HEK293T (cell line): ENCODE results near the gene TRIP13.

Experiments
- CTCF ChIA-PET: fragments of 350-600 bp; formaldehyde crosslinking; extraction: SDS; loops from one replicate; lab custom pipeline; 2021; ENCODE audit warnings: antibody characterized with exemption, inconsistent platforms; lab: Yijun Ruan, JAX
- POLR2A ChIA-PET: fragments of 350-600 bp; formaldehyde crosslinking; extraction: SDS; loops from one replicate; lab custom pipeline; 2020; ENCODE audit warnings: antibody characterized with exemption, inconsistent platforms; lab: Yijun Ruan, JAX
- DNase-seq: peaks from one replicate; pipeline ENCODE4 v3.0.0; 2012; ENCODE audit warnings: mixed read lengths; ENCODE audit errors: extremely low spot score
- ARNT ChIP-seq: fragments of 450-650 bp; IDR thresholded peaks from 2 replicates; pipeline ENCODE4 v1.6.1; 2017; ENCODE audit warnings: mild to moderate bottlenecking
- BHLHE40 ChIP-seq: fragments of 450-650 bp; IDR thresholded peaks from 2 replicates; pipeline ENCODE4 v1.6.1; 2016; ENCODE audit warnings: mild to moderate bottlenecking, moderate library complexity, borderline replicate concordance
- CTBP1 ChIP-seq: fragments of 450-650 bp; IDR thresholded peaks from 2 replicates; pipeline ENCODE4 v1.6.1; 2016; ENCODE audit warnings: borderline replicate concordance
- ELF4 ChIP-seq: fragments of 450-650 bp; IDR thresholded peaks from 2 replicates; pipeline ENCODE4 v1.6.1; 2017; ENCODE audit warnings: antibody characterized with exemption
- FOXA1 ChIP-seq: fragments of 450-650 bp; IDR thresholded peaks from 2 replicates; pipeline ENCODE4 v1.6.1; 2016; ENCODE audit warnings: mild to moderate bottlenecking
- FOXK2 ChIP-seq: fragments of 450-650 bp; IDR thresholded peaks from 2 replicates; pipeline ENCODE4 v1.6.1; 2016; ENCODE audit warnings: mild to moderate bottlenecking
- FOXM1 ChIP-seq: fragments of 450-650 bp; IDR thresholded peaks from 2 replicates; pipeline ENCODE4 v1.6.1; 2017; ENCODE audit warnings: mild to moderate bottlenecking, borderline replicate concordance
- HDGF ChIP-seq: fragments of 450-650 bp; IDR thresholded peaks from 2 replicates; pipeline ENCODE4 v1.6.1; 2017; ENCODE audit warnings: antibody characterized with exemption, borderline replicate concordance
- L3MBTL2 ChIP-seq: fragments of 450-650 bp; conservative IDR thresholded peaks from 2 replicates; pipeline ENCODE4 v1.6.1; 2016; ENCODE audit warnings: mild to moderate bottlenecking
- LEF1 ChIP-seq: fragments of 450-650 bp; IDR thresholded peaks from 2 replicates; pipeline ENCODE4 v1.6.1; 2017; ENCODE audit warnings: mild to moderate bottlenecking, borderline replicate concordance
- NFRKB ChIP-seq: fragments of 450-650 bp; IDR thresholded peaks from 2 replicates; pipeline ENCODE4 v1.6.1; 2016; ENCODE audit warnings: mild to moderate bottlenecking, moderate library complexity
- PKNOX1 ChIP-seq: fragments of 450-650 bp; IDR thresholded peaks from 2 replicates; pipeline ENCODE4 v1.6.1; 2016
- SP1 ChIP-seq: fragments of 450-650 bp; IDR thresholded peaks from 2 replicates; pipeline ENCODE4 v1.6.1; 2017
- SUZ12 ChIP-seq: fragments of 450-650 bp; IDR thresholded peaks from 2 replicates; pipeline ENCODE4 v1.6.1; 2016; ENCODE audit warnings: mild to moderate bottlenecking
- TARDBP ChIP-seq: fragments of 450-650 bp; IDR thresholded peaks from 2 replicates; pipeline ENCODE4 v1.6.1; 2016
- ZNF384 ChIP-seq: fragments of 450-650 bp; IDR thresholded peaks from 2 replicates; pipeline ENCODE4 v1.6.1; 2016

The TRIP13 gene

DNA sequence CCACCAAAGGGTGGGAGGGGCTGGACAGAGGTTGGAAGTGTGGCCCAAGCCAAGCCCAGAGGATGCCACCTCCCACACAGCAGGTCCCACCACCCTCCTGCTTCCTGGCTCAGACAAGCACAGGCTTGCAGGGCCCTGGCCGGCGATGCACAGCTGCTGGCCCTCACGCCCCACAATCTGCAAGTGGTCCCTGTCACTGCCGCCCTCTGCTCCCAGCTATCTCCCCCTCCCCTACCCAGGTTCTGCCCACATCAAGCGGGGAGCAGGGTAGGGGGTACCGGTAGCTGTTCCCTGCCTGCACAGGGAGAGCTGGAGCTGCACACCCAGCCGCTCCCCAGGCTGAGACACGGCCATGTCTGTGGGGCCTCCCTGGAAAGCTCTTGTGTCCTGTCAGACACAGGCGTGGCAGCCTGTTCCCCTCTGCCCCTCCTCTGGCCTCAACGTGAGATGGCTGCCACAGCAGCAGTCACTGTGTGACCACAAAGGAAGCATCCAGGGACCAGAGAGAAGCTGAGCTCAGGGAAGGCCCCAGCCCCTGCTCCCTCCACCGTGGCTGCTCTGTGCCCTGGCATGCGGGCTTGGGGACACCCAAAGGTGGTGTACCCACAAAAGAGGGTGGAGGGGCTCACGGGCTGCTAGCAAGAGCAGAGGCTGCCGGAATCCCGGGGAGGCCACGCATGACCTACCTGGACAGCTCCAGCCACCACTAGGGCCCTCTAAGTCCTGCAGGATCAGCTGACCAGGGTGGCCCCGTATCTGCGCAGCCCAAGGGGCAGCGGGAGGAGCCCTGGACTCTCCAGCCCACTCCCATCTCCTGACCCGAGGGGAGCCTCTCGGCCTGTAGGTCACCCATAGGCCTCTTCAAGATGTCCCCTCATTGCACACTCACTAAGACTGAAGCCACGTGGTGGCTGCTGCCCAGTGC lies 31.0 kb upstream of the TRIP13 start:
- CTCF ChIA-PET = no interaction called here
- TF ChIP-seq FOXA1 (no peak), BHLHE40 (no peak), FOXM1 (no peak), PKNOX1 (no peak), ARNT (no peak), ELF4 (no peak), L3MBTL2 (no peak), CTBP1 (no peak), ZNF384 (no peak), NFRKB (no peak), LEF1 (no peak), TARDBP (no peak)
- POLR2A ChIA-PET = interaction anchor here (1.2 to 1.3 kb wide), 2 partner anchors 8 to 19 kb away, joined by 3 read pairs; no protein-coding TSS in a partner anchor
- no peak for DNase-seq

- POLR2A ChIA-PET = interaction anchor here (0.8 to 1.3 kb wide), 3 partner anchors 9 to 30 kb away, joined by 3 to 4 read pairs (median 3); partner anchors contain the start of genes BRD9 and TRIP13
These were observed 30.1 kb upstream of the TRIP13 start for GRCh38 chr5:862367-863243.

GRCh38 chr5:863244-863805 lies 29.4 kb upstream of the TRIP13 start:
- DNase-seq = no peak
- ChIA-PET CTCF (no interaction called here), POLR2A (interaction anchor here (0.8 kb wide), 1 partner anchor 29 kb away, joined by 4 read pairs; the partner anchor contains the start of genes BRD9 and TRIP13)
- TF ChIP-seq SUZ12 = no peak
- TF ChIP-seq NFRKB = no peak
- TF ChIP-seq ARNT = no peak
- no peak for TF ChIP-seq BHLHE40
- TF ChIP-seq FOXA1 = no peak
- TF ChIP-seq LEF1 = no peak
- TF ChIP-seq TARDBP = no peak
- TF ChIP-seq FOXK2 = no peak
- no peak for TF ChIP-seq CTBP1
- no peak for TF ChIP-seq HDGF
- no peak for TF ChIP-seq ZNF384
- TF ChIP-seq FOXM1 = no peak
- no peak for TF ChIP-seq L3MBTL2

More at GRCh38 chr5:862367-863243, 30.1 kb upstream of the TRIP13 start:
- CTCF ChIA-PET = no interaction called here
- TF ChIP-seq ARNT = no peak
- TF ChIP-seq FOXA1 = no peak
- no peak for TF ChIP-seq LEF1
- no peak for TF ChIP-seq TARDBP
- TF ChIP-seq PKNOX1 = no peak
- no peak for TF ChIP-seq ELF4
- no peak for DNase-seq

DNA sequence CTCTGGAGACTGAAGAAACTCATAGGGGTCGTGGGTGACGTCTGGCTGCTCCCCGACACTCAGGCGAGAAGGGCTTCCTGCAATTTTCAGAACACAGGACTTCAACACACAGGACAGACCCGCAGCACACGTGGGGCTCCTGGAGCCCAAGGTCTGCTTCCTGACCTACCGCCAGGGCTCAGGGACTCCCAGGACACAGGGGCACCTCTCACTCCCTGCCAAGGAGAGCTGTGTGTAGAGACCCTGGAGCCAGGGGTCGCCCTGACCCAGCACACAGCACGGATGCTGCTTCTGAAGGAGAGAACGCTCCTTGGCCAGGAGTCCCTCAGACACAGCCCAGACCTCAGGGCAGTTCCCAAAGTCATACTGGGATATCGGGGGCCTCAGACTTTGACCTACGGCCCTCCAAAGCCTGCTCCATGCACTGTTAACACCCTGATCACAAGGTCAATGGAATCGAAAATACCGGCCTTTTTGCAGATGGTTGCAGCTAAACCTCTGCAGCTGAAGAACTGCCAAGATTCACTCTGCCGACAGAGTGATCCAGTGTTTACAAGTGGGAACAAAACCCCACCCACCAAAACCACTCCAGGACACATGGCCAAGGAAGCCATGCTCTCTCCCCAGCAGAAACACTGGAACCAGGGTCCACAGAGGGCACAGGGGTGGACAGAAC lies 28.1 kb upstream of the TRIP13 start:
- POLR2A ChIA-PET = no interaction called here
- CTCF ChIA-PET = no interaction called here
- TF ChIP-seq ZNF384 (no peak), SP1 (no peak)
- DNase-seq = no peak

DNA sequence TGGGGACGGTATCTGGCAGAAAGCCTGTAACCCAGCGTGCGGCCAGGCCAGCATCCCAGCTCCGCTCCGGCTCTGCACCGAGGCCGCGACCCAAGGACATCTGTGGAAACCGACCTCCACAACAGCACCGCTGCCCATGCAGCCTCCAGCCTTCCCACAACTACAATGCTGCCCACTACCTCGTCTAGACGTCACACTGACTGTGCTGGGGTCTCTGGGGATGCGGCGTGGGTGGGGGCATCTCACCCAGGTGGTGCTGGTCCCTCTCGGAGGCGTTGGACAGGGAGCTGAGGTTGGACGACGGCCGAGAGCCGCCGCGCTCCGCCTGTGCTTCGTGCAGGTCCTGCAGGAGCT lies 27.5 kb upstream of the TRIP13 start:
- ChIA-PET CTCF (no interaction called here), POLR2A (no interaction called here)
- TF ChIP-seq FOXA1 (no peak), BHLHE40 (no peak), ARNT (no peak), NFRKB (no peak), ELF4 (no peak)
- DNase-seq = no peak

- ChIA-PET POLR2A (no interaction called here), CTCF (no interaction called here)
- DNase-seq = no peak
- TF ChIP-seq ELF4 (no peak), FOXM1 (no peak), TARDBP (no peak), CTBP1 (no peak), NFRKB (no peak), HDGF (no peak), BHLHE40 (no peak), ARNT (no peak), FOXA1 (no peak), PKNOX1 (no peak), FOXK2 (no peak), L3MBTL2 (no peak), LEF1 (no peak), SP1 (no peak), SUZ12 (no peak), ZNF384 (no peak)
These were observed 26.9 kb upstream of the TRIP13 start for GRCh38 chr5:865771-866170.
